Suprapubic skin (tissue), 4 donors: Measurements from ENCODE around the gene RFC2. TPM values are rescaled to one million over a fixed set of nuclear protein-coding genes. Genes with fewer than 3 reads are reported as not detected.

Experiments used
- DNase-seq, 2 donors: peaks; one replicate each; pipeline ENCODE4 v3.0.0-alpha.2; 2019; ENCODE audit warnings: low spot score in 2 of 2
- H3K27ac ChIP-seq: fragments of 200-600 bp; sonication (generic); one replicate; pipeline ENCODE4 v1.5.1; 2019
- H3K27me3 ChIP-seq: fragments of 200-600 bp; sonication (generic); one replicate; pipeline ENCODE4 v1.5.1; 2019
- H3K36me3 ChIP-seq: fragments of 200-600 bp; sonication (generic); one replicate; pipeline ENCODE4 v1.5.1; 2019
- H3K4me1 ChIP-seq: fragments of 200-600 bp; sonication (generic); one replicate; pipeline ENCODE4 v1.5.1; 2019
- H3K4me3 ChIP-seq: fragments of 200-600 bp; sonication (generic); one replicate; pipeline ENCODE4 v1.5.1; 2019; ENCODE audit warnings: mild to moderate bottlenecking
- H3K9me3 ChIP-seq: fragments of 200-600 bp; sonication (generic); one replicate; pipeline ENCODE4 v1.5.1; 2019
- EP300 ChIP-seq: sonication (generic); formaldehyde crosslinking; IDR thresholded peaks from one replicate; pipeline ENCODE4 v1.6.1; 2017; ENCODE audit warnings: antibody characterized with exemption
- POLR2A ChIP-seq, 2 donors: fragments of 450-650 bp; IDR thresholded peaks; one replicate each; pipeline ENCODE4 v1.6.1; 2017; ENCODE audit warnings: antibody characterized with exemption in 2 of 2, mild to moderate bottlenecking in 2 of 2, moderate library complexity in 2 of 2
- POLR2AphosphoS5 ChIP-seq, 3 donors: sonication (generic); formaldehyde crosslinking; IDR thresholded peaks; one replicate each; pipeline ENCODE4 v1.6.1; 2017; ENCODE audit warnings: antibody characterized with exemption in 3 of 3
- WGBS: methylation state at CpG from one replicate; pipeline ENCODE4 v1.1.5; 2018; 5-methylcytosine and 5-hydroxymethylcytosine counted together
- total RNA-seq, 4 donors: library from RNA; depleted of rRNA; stranded (reverse); fragments of >200 nt; gene quantifications; one replicate each; pipeline ENCODE4 v1.1.0, GENCODE V29; 2016
- TF ChIP-seq, protein P1 (sequence below), 2 donors: fragments of 200-600 bp in 1 of 2; fragments of 450-650 bp in 1 of 2; sonication (generic) in 1 of 2; IDR thresholded peaks; one replicate each; pipeline ENCODE4 v1.5.1; 2016 to 2019; ENCODE audit warnings: antibody characterized with exemption in 2 of 2, mild to moderate bottlenecking in 1 of 2, moderate library complexity in 1 of 2

Gene RFC2
- total RNA-seq, 4 donors from 2014 or later: 15.0 to 17.2 (median 16.4) TPM

DNA sequence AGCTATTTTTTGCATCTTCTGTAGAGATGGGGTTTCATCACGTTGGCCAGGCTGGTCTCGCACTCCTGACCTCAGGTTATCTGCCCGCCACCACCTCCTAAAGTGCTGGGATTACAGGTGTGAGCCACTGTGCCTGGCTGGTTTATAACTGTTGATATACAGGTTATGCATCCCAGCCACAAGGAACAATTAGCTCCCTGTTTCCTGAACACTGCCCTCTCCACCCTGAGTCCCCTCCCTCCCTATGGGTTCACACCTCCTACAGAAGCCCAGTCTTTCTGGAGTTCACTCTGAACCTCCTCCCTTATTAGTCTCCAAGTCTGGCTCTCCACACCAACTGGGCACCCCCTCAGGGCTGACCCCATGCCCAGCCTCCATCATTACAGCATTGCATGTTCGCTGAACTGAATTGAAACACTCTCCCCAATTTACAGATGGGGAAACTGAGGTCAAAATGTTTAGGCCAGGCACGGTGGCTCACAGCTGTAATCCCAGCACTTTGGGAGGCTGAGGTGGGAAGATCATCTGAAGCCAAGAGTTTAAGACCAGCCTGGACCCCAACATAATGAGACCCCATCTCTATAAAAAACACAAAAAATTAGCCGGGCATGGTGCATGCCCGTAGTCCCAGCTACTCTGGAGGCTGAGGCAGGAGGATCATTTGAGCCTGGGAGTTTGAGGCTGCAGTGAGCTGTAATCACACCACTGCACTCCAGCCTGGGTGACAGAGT is 33.3 kb upstream of the RFC2 start:
- TF ChIP-seq, protein P1, sequence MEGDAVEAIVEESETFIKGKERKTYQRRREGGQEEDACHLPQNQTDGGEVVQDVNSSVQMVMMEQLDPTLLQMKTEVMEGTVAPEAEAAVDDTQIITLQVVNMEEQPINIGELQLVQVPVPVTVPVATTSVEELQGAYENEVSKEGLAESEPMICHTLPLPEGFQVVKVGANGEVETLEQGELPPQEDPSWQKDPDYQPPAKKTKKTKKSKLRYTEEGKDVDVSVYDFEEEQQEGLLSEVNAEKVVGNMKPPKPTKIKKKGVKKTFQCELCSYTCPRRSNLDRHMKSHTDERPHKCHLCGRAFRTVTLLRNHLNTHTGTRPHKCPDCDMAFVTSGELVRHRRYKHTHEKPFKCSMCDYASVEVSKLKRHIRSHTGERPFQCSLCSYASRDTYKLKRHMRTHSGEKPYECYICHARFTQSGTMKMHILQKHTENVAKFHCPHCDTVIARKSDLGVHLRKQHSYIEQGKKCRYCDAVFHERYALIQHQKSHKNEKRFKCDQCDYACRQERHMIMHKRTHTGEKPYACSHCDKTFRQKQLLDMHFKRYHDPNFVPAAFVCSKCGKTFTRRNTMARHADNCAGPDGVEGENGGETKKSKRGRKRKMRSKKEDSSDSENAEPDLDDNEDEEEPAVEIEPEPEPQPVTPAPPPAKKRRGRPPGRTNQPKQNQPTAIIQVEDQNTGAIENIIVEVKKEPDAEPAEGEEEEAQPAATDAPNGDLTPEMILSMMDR (IDR thresholded peaks at IDR 0.05): no peak
- TF ChIP-seq EP300 (no peak), POLR2AphosphoS5 (IDR thresholded peaks at IDR 0.05) (no peak), POLR2A (IDR thresholded peaks at IDR 0.05) (no peak)
- H3K27ac ChIP-seq: no peak overlapping the region
- no peak overlapping the region for H3K4me3 ChIP-seq
- H3K36me3 ChIP-seq: no peaks in the 10 kb centered on the region
- H3K27me3 ChIP-seq: no peaks in the 10 kb centered on the region
- peaks cover 36% of the 10 kb centered on the region for H3K4me1 ChIP-seq
- DNase-seq: no peak
- H3K9me3 ChIP-seq: no peaks in the 10 kb centered on the region
- WGBS: 75% methylated on average over 7 of the region's 7 CpGs

DNA sequence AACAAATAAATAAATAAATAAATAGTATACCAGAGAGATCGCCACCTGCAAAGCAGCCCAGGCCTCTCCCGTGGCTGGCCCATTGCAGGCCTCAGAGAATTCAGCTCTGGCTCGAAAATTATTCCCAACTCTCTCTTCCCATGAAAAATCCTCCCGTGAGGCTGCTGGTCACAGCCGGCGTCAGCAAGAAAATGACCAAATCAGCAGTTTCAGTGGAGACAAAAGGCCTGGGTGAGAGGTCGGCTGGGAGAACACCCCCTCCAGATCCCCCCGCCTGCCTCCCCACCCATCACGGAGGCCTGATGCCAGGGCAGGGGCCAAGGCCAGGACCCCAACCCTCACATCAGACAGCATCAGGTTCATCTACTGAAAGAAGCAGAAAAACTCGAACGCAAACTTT is 31.9 kb upstream of the RFC2 start:
- Histone ChIP-seq H3K4me1 (peaks cover 30% of the 10 kb centered on the region), H3K9me3 (no peaks in the 10 kb centered on the region), H3K27me3 (no peaks in the 10 kb centered on the region), H3K27ac (no peak overlapping the region), H3K4me3 (no peak overlapping the region), H3K36me3 (no peaks in the 10 kb centered on the region)
- DNase-seq: no peak
- TF ChIP-seq, protein P1 (IDR thresholded peaks at IDR 0.05): no peak
- TF ChIP-seq POLR2AphosphoS5 (IDR thresholded peaks at IDR 0.05) (no peak), POLR2A (IDR thresholded peaks at IDR 0.05) (no peak), EP300 (no peak)
- WGBS: 82% methylated on average over 11 of the region's 11 CpGs

DNA sequence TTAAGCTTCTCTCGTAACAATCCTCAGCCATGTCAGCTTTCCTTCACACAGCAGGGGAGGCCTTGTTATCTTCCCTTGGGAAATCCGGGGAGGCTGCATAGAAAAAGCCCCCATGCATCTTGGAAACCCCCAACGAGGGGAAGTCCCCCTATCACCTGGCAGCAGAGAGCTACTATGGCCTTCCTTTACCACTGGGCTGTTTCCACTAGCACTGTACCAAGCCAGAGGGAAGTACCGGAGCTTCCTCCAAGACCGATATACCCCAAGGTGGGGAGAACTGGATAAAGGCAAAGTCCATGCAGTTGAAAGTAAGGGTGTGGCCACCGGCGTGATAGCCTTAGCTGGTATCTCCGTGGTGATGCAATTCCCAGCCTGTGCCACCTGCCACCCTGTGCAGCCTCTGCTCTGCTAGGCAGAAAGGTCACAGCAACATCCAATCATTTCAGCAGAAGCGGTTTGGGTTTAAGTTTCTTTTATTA is 30.6 kb upstream of the RFC2 start:
- no peak for TF ChIP-seq POLR2AphosphoS5 (IDR thresholded peaks at IDR 0.05)
- DNase-seq: no peak
- Histone ChIP-seq H3K4me3 (no peak overlapping the region), H3K27me3 (no peaks in the 10 kb centered on the region), H3K36me3 (no peaks in the 10 kb centered on the region), H3K27ac (no peak overlapping the region), H3K4me1 (peaks cover 22% of the 10 kb centered on the region), H3K9me3 (no peaks in the 10 kb centered on the region)
- 45% methylated on average over 9 of the region's 9 CpGs for WGBS

DNA sequence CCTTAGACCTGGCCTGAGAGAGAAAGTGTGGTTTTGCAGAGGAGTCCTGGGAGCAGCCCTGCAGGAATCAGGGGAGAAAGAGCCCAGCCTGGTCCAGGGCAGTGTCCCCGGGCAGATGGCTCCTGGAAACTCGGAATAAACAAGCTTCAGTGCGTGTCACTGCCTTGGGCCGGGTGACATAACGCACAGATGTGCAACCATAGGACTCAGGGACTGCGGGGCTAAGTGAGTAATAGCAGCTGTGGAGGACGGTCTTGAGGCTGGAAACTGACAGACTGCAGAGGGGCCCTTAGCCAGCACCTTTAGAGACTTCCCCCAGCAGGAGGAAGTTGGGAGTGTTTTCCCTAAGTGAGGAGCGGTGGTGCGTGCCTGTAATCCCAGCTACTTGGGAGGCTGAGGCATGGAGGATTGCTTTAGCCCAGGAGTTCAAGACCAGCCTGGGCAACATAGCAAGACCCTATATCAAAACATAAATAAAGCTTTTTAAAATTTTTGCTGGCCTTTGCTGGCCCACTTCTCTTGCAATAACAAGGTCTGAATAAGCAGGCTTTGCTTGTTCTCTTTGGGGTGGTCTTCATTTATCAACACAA is 29.8 kb upstream of the RFC2 start:
- Histone ChIP-seq H3K27me3 (no peaks in the 10 kb centered on the region), H3K36me3 (no peaks in the 10 kb centered on the region), H3K4me3 (no peak overlapping the region), H3K9me3 (no peaks in the 10 kb centered on the region), H3K4me1 (peaks cover 24% of the 10 kb centered on the region), H3K27ac (no peak overlapping the region)
- 62% methylated on average over 9 of the region's 9 CpGs for WGBS
- no peak for DNase-seq
- TF ChIP-seq POLR2AphosphoS5 (IDR thresholded peaks at IDR 0.05) (no peak), POLR2A (IDR thresholded peaks at IDR 0.05) (no peak), EP300 (no peak)
- TF ChIP-seq, protein P1 (IDR thresholded peaks at IDR 0.05): no peak

DNA sequence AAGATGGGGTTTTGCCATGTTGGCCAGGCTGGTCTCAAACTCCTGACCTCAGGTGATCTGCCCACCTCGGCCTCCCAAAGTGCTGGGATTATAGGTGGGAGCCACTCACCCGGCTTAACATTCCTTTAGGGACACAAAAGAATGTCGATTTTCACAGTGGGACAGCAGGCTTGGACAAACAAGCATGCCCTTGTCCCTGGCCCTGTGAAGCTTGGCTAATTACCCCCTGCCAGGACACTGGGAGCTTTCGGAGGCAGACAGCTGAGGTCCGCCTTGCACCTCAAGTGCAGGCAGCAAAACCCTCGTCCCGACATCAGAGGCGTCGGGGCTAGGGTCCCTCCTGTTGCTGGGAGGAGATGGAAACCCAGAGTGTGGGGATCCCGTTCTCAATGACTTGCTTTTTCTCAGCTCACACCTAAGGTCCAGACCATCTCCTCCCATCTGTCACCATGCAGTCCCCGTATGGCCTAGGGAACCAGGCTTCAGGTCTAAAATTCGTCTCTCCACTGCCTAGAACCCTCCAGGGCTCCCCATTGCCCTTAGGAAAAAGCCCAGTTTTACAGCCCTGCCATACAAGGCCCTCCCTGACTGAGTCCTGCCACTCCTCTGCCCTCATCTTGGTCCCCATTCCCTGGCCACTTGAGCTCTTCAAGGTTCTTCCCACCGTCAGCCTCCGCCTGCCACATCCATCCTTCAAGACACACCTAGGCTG is 28.7 kb upstream of the RFC2 start:
- H3K27ac ChIP-seq: no peak overlapping the region
- peaks cover 14% of the 10 kb centered on the region for H3K4me1 ChIP-seq
- WGBS: 95% methylated on average over 11 of the region's 14 CpGs
- H3K36me3 ChIP-seq: no peaks in the 10 kb centered on the region
- TF ChIP-seq, protein P1 (IDR thresholded peaks at IDR 0.05): no peak
- TF ChIP-seq POLR2AphosphoS5 (IDR thresholded peaks at IDR 0.05): no peak
- no peak for TF ChIP-seq POLR2A (IDR thresholded peaks at IDR 0.05)
- no peak for TF ChIP-seq EP300
- no peak overlapping the region for H3K4me3 ChIP-seq
- no peak for DNase-seq
- H3K9me3 ChIP-seq: no peaks in the 10 kb centered on the region
- no peaks in the 10 kb centered on the region for H3K27me3 ChIP-seq
